HG02884 (cell line): ENCODE measurements around the gene CD52.
A peak's percentile ranks its signal among the peaks of the same experiment; 100 is the strongest.

ENCODE experiments used
- ATAC-seq: cut with Tn5 transposase; IDR thresholded peaks from one replicate; pipeline ENCODE4 v1.9.1; 2021; ENCODE audit warnings: mild to moderate bottlenecking, moderate library complexity; ENCODE audit not compliant: unreplicated experiment

CD52 gene

GRCh38 chr1:26317612-26318337 lies at the start of gene CD52:
TSS of gene CD52 (plus strand) at chr1:26317958. CDS start at chr1:26318018, 60 bp downstream.
- peak; percentile 43 for ATAC-seq

- ATAC-seq, result no peak
Observed at GRCh38 chr1:26268290-26269197, 49.2 kb upstream of the CD52 start.

GRCh38 chr1:26269198-26269550 lies 48.6 kb upstream of the CD52 start:
- ATAC-seq, result no peak

GRCh38 chr1:26274801-26275425 lies 42.8 kb upstream of the CD52 start:
- no peak for ATAC-seq

GRCh38 chr1:26275580-26276431 lies 42.0 kb upstream of the CD52 start:
- ATAC-seq, result no peak

- ATAC-seq, result no peak
Observed at GRCh38 chr1:26276432-26276838, 41.3 kb upstream of the CD52 start.

- no peak for ATAC-seq
Observed at GRCh38 chr1:26277261-26277661, 40.5 kb upstream of the CD52 start.

- no peak for ATAC-seq
Observed at GRCh38 chr1:26277719-26278118, 40.0 kb upstream of the CD52 start.

GRCh38 chr1:26278303-26278702 lies 39.5 kb upstream of the CD52 start:
- ATAC-seq, result no peak

GRCh38 chr1:26278724-26279455 lies 38.9 kb upstream of the CD52 start:
- ATAC-seq, result no peak

GRCh38 chr1:26279456-26280332 lies 38.1 kb upstream of the CD52 start, which contains the start of gene SH3BGRL3:
TSS of gene SH3BGRL3 (plus strand) at chr1:26280086. CDS start at chr1:26280156, 70 bp downstream.
- ATAC-seq, result peak; percentile 51

GRCh38 chr1:26280333-26281042 lies 37.3 kb upstream of the CD52 start:
- ATAC-seq, result no peak

- no peak for ATAC-seq
Observed at GRCh38 chr1:26281091-26281958, 36.4 kb upstream of the CD52 start.

- ATAC-seq, result no peak
Observed at GRCh38 chr1:26281971-26282370, 35.8 kb upstream of the CD52 start.

GRCh38 chr1:26282401-26282918 lies 35.3 kb upstream of the CD52 start:
- ATAC-seq, result no peak

GRCh38 chr1:26283279-26283853 lies 34.4 kb upstream of the CD52 start:
- ATAC-seq, result no peak
